K562 (cell line): ENCODE data around the gene C6orf47. TPM values are rescaled to one million over a fixed set of nuclear protein-coding genes. Genes with fewer than 3 reads are reported as not detected.

Experiments used
- BRD9 ChIP-seq: fragments of 450-650 bp; IDR thresholded peaks from 2 replicates; pipeline ENCODE4 v1.6.1; 2018; ENCODE audit warnings: low read depth; ENCODE audit not compliant: partially characterized antibody
- HMBOX1 ChIP-seq: sonication (generic); IDR thresholded peaks from 2 replicates; pipeline ENCODE4 v1.6.1; 2016
- IRF2 ChIP-seq: sonication (generic); formaldehyde crosslinking; IDR thresholded peaks from 2 replicates; pipeline ENCODE4 v1.8.1; 2022; ENCODE audit warnings: mild to moderate bottlenecking, missing genetic modification reagents
- KAT8 ChIP-seq: fragments of 450-650 bp; IDR thresholded peaks from 2 replicates; pipeline ENCODE4 v1.6.1; 2016; ENCODE audit warnings: low read depth, mild to moderate bottlenecking
- KLF1 ChIP-seq: fragments of 450-650 bp; IDR thresholded peaks from 2 replicates; pipeline ENCODE4 v1.6.1; 2016; ENCODE audit warnings: missing genetic modification characterization, missing compliant biosample characterization
- NR4A1 ChIP-seq, 2 experiments: fragments of 250-450 bp in 1 of 2; fragments of 450-650 bp in 1 of 2; sonication (Bioruptor Pico) in 1 of 2; IDR thresholded peaks; 2 replicates each; pipeline versions ENCODE4 v1.4.0 to v1.6.1; 2016 to 2020; ENCODE audit warnings: mild to moderate bottlenecking in 2 of 2, missing compliant biosample characterization in 1 of 2, missing genetic modification characterization in 1 of 2, moderate library complexity in 1 of 2
- POLR2AphosphoS2 ChIP-seq: IDR thresholded peaks from 2 replicates; pipeline ENCODE4 v1.6.1; 2012; ENCODE audit warnings: low read length, improper control_type of control experiment
- TARDBP ChIP-seq: fragments of 450-650 bp; IDR thresholded peaks from 2 replicates; pipeline ENCODE4 v1.6.1; 2016
- TBL1XR1 ChIP-seq, 2 experiments: IDR thresholded peaks; 2 replicates each; pipeline ENCODE4 v1.6.1; 2012; ENCODE audit warnings: improper control_type of control experiment in 2 of 2, low read length in 2 of 2, mild to moderate bottlenecking in 1 of 2
- TEAD4 ChIP-seq, 2 experiments: sonication (generic) in 1 of 2; formaldehyde crosslinking in 1 of 2; IDR thresholded peaks; 2 replicates each; pipeline versions ENCODE4 v1.6.1 to v1.8.0; 2012 to 2022; ENCODE audit warnings: borderline replicate concordance in 1 of 2, inconsistent platforms in 1 of 2, low read length in 1 of 2, mild to moderate bottlenecking in 1 of 2, missing genetic modification reagents in 1 of 2
- TFAP4 ChIP-seq: sonication (generic); formaldehyde crosslinking; IDR thresholded peaks from 2 replicates; pipeline ENCODE4 v1.8.0; 2022; ENCODE audit warnings: missing genetic modification reagents, mild to moderate bottlenecking, moderate library complexity, borderline replicate concordance
- TRIM24 ChIP-seq, 2 experiments: fragments of 450-650 bp; IDR thresholded peaks; 2 replicates each; pipeline ENCODE4 v1.6.1; 2016
- ZBTB2 ChIP-seq: fragments of 450-650 bp; IDR thresholded peaks from 2 replicates; pipeline ENCODE4 v1.6.1; 2016; ENCODE audit warnings: antibody characterized with exemption
- ZBTB33 ChIP-seq: sonication (generic); formaldehyde crosslinking; IDR thresholded peaks from 2 replicates; pipeline ENCODE4 v1.8.1; 2023; ENCODE audit warnings: mild to moderate bottlenecking, missing genetic modification reagents
- ZNF12 ChIP-seq: sonication (generic); formaldehyde crosslinking; IDR thresholded peaks from 2 replicates; pipeline ENCODE4 v1.4.0; 2020; ENCODE audit warnings: mild to moderate bottlenecking, missing genetic modification reagents
- ZNF212 ChIP-seq: fragments of 450-650 bp; formaldehyde crosslinking; IDR thresholded peaks from 2 replicates; pipeline ENCODE4 v1.4.0; 2020; ENCODE audit warnings: mild to moderate bottlenecking
- ZNF23 ChIP-seq: fragments of 250-450 bp; sonication (Bioruptor Pico); IDR thresholded peaks from 2 replicates; pipeline ENCODE4 v1.4.0; 2020; ENCODE audit warnings: mild to moderate bottlenecking
- ZNF431 ChIP-seq: sonication (generic); formaldehyde crosslinking; IDR thresholded peaks from 2 replicates; pipeline ENCODE4 v1.8.0; 2022; ENCODE audit warnings: mild to moderate bottlenecking, missing genetic modification reagents
- ZNF778 ChIP-seq: fragments of 450-650 bp; formaldehyde crosslinking; IDR thresholded peaks from 2 replicates; pipeline ENCODE4 v1.4.0; 2020; ENCODE audit warnings: mild to moderate bottlenecking, moderate library complexity
- ZNF780A ChIP-seq: fragments of 250-450 bp; sonication (Bioruptor Pico); IDR thresholded peaks from 2 replicates; pipeline ENCODE4 v1.5.0; 2021; ENCODE audit warnings: mild to moderate bottlenecking
- polyA plus RNA-seq, 8 experiments: library from polyadenylated mRNA; depleted of rRNA in 4 of 8; stranded (reverse) in 5 of 8; unstranded in 3 of 8; fragments of >200 nt; fragmentation: Nextera tagmentation in 2 of 8; fragmentation: Illumina TruSeq in 1 of 8; extraction: Ambion mirVana in 2 of 8; extraction: Trizol in 1 of 8; gene quantifications; 2 replicates each; pipeline versions ENCODE4 v1.2.1 to v1.2.3, GENCODE V29; 2011 to 2014; ENCODE audit warnings: inconsistent platforms in 1 of 8, missing spikeins in 1 of 8
- total RNA-seq, 7 experiments: library from RNA; depleted of rRNA in 6 of 7; stranded (reverse); fragments of >200 nt in 6 of 7; fragmentation: Illumina TruSeq in 2 of 7; extraction: Trizol in 2 of 7; gene quantifications; 2 replicates each; pipeline versions ENCODE4 v1.2.1 to v1.2.3, GENCODE V29; 2011 to 2021; ENCODE audit warnings: low replicate concordance in 1 of 7
- TF ChIP-seq, protein P1 (sequence below): sonication (generic); formaldehyde crosslinking; IDR thresholded peaks from 2 replicates; pipeline ENCODE4 v1.8.1; 2023; ENCODE audit warnings: mild to moderate bottlenecking, missing genetic modification reagents, moderate library complexity

Gene C6orf47
- total and polyA plus RNA-seq, 9 of the 15 experiments (the other 6 are each of a cell fraction or from before 2014, with no cell fraction given) = 0.14 to 43.8 (median 27.0) TPM

DNA sequence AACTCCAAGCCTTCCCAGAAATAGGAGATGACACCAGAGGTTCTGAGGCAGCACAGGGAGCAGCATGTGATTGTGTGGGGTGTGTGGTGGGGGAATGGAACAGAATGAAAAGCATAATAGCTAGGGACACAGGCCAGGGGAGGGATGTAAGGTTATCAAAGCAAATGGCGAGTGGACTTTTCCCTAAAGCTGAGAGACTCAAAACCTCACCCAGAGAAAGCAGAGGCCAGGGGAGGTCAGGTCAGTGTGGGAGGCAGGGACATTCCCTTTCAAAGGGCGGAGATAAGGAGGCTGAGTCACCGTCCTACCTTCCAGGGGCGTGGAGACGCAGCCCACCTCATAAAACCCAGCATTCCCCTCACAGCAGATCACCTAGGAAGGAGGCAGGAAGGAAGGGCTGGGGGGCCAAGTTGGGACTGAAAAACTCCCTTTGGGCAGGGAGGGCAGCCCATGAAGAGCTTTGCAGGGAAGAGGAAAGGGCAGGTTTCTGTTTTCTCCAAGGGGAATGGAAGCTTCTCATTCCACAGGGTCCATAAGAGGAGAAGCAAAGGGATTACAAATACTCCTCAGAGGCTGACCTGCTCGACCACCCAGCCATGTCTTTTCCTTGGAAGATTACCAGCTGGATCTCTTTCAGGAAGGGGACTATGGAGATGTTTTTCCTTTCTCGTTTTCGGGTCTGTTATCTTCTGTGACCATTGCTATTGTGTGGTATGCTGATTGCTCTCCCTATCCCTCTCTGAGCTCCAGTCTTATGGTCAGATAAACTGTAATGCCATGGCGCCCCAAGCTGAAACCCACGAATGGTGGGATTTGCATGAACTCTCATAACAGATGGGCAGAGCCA is 29.9 kb upstream of the C6orf47 start (continued):
- TF ChIP-seq, protein P1, sequence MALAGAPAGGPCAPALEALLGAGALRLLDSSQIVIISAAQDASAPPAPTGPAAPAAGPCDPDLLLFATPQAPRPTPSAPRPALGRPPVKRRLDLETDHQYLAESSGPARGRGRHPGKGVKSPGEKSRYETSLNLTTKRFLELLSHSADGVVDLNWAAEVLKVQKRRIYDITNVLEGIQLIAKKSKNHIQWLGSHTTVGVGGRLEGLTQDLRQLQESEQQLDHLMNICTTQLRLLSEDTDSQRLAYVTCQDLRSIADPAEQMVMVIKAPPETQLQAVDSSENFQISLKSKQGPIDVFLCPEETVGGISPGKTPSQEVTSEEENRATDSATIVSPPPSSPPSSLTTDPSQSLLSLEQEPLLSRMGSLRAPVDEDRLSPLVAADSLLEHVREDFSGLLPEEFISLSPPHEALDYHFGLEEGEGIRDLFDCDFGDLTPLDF = no peak
- peak; percentile 87; the same call in 1 of the 2 replicates for TF ChIP-seq ZBTB33 (CRISPR knock-in tag)
- TF ChIP-seq ZNF431 = peak; percentile 14
- peak; percentile 64; the same call in 1 of the 2 replicates for TF ChIP-seq TFAP4 (CRISPR knock-in tag)
- TF ChIP-seq ZNF12 (CRISPR knock-in tag) = peak; percentile 54; the same call in 1 of the 2 replicates
- TF ChIP-seq ZNF780A (CRISPR knock-in tag) = peak; percentile 38; the same call in 1 of the 2 replicates
- peak; percentile 78; the same call in 1 of the 2 replicates for TF ChIP-seq KLF1 (tag)
- peak; percentile 55; the same call in 1 of the 2 replicates for TF ChIP-seq HMBOX1
- TF ChIP-seq TBL1XR1 (IDR thresholded peaks at IDR 0.05; ENCODE audit: low read length in 2 of 2) = peak in 1 of 2 experiments; percentile 92; a peak in 3 of 4 replicates
- TF ChIP-seq IRF2 (CRISPR knock-in tag) = no peak
- peak; percentile 54; the same call in 1 of the 2 replicates for TF ChIP-seq TARDBP
- TF ChIP-seq ZBTB2 = peak; percentile 93
- peak; percentile 69; the same call in 1 of the 2 replicates for TF ChIP-seq NR4A1 (CRISPR knock-in tag; IDR thresholded peaks at IDR 0.05)
- peak; percentile 79 for TF ChIP-seq NR4A1 (tag; IDR thresholded peaks at IDR 0.05)
- no peak; the same call in 1 of the 2 replicates for TF ChIP-seq ZNF212 (CRISPR knock-in tag)
- peak; percentile 84 for TF ChIP-seq TEAD4 (IDR thresholded peaks at IDR 0.05; ENCODE audit: low read length)
- no peak for TF ChIP-seq TEAD4 (CRISPR knock-in tag; IDR thresholded peaks at IDR 0.05; ENCODE audit: borderline replicate concordance)
- 0 out of 2 replicates have a peak, but pooled peaks have one; percentile 68 for TF ChIP-seq POLR2AphosphoS2
- no peak for TF ChIP-seq KAT8
- TF ChIP-seq ZNF23 (CRISPR knock-in tag) = no peak
- TF ChIP-seq ZNF778 = no peak
- TF ChIP-seq TRIM24 (IDR thresholded peaks at IDR 0.05) = peak; percentile 51 to 55; a peak in 2 of 4 replicates
- peak; percentile 95 for TF ChIP-seq BRD9
